ENCODE data around the gene TSSC4. TPM values are rescaled to one million over a fixed set of nuclear protein-coding genes. Genes with fewer than 3 reads are reported as not detected.

The TSSC4 gene
- total RNA-seq, 2 donors from 2014 or later: 35.6 to 59.0 TPM

DNA sequence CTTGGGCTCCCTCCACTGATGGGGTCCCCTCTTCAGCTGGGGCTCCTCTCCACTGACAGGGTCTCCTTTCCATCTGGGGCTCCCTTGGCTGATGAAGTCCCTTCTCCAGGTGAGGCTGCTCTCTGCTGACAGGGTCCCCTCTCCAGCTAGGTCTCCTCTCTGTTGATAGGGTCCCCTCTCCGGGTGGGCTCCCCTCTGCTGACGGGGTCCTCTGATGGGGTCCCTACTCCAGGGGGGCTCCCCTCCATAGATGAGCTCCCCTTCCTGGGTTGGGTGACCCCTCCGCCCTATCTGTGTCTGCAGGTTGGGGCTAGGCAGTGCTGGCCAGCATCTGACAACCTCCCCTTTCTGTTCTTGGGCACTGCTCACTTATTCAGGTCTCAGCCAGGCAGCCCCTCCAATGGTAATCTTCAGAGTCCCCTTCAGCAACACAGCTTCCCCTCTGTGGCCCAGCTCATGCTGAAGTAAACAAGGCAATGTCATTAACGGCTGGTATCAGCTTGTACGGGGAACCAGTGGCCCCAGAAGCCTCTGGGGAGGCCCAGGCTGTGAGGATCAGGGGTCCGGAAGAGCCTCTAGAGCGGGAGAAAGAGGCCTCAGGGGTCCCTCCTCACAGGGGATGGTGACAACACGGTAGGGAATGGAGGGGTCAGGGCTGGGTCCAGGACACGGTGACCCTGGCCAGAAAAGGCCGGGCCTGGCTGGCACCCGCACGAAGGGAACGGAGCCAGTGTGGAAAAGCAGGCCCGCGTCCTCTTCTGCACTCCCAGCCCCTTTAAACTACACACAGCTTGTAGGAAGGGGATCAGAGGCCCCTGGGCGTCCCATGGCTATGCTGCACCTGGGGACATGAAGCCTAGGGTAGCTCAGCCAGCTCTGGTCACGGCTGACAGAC lies 33.0 kb upstream of the TSSC4 start:
- no peak overlapping the region for H3K27ac ChIP-seq
- TF ChIP-seq, protein P1, sequence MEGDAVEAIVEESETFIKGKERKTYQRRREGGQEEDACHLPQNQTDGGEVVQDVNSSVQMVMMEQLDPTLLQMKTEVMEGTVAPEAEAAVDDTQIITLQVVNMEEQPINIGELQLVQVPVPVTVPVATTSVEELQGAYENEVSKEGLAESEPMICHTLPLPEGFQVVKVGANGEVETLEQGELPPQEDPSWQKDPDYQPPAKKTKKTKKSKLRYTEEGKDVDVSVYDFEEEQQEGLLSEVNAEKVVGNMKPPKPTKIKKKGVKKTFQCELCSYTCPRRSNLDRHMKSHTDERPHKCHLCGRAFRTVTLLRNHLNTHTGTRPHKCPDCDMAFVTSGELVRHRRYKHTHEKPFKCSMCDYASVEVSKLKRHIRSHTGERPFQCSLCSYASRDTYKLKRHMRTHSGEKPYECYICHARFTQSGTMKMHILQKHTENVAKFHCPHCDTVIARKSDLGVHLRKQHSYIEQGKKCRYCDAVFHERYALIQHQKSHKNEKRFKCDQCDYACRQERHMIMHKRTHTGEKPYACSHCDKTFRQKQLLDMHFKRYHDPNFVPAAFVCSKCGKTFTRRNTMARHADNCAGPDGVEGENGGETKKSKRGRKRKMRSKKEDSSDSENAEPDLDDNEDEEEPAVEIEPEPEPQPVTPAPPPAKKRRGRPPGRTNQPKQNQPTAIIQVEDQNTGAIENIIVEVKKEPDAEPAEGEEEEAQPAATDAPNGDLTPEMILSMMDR (IDR thresholded peaks at IDR 0.05): no peak
- H3K9me3 ChIP-seq: no peaks in the 10 kb centered on the region
- DNase-seq: no peak
- no peaks in the 10 kb centered on the region for H3K27me3 ChIP-seq
- H3K36me3 ChIP-seq: no peaks in the 10 kb centered on the region
- no peak overlapping the region for H3K9ac ChIP-seq (ENCODE audit: low read depth in 2 of 2, low read length in 2 of 2)
- intact Hi-C loops (cut with DNase I): no loop called here
- H3K4me3 ChIP-seq: no peak overlapping the region
- no peaks in the 10 kb centered on the region for H3K4me1 ChIP-seq

DNA sequence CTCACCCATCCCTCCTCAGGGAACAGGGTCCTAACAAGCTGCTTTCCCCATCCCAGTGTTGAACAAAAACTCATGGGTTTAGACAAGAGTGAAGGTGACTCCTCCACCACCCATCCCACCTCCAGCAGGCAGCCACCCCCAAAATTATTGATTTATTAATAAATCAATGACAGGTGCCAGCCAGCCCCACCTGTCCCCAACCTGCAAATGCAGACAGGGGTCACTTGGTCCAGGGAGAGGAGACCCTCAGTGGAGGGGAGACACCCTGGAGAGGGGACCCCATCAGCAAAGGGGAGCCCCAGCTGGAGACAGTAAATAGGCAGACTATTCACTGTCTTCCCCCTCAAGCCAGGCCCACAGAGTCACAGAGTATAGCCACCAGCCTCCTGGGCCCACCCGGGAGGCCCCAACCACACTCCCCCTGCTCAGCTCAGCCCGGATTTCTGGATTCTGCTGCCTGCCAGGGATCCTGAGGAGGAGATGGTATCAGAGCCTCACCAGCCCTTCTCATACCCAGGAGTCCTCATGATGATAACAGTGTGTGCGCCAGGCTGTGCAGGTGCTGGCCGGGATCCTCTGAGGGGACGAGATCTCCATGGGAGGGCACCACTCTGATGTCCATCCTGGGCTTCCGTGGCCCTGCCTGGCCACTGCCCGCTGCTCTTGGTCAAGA lies 32.2 kb upstream of the TSSC4 start:
- no peak overlapping the region for H3K27ac ChIP-seq
- no peak for DNase-seq
- H3K27me3 ChIP-seq: no peaks in the 10 kb centered on the region
- no peaks in the 10 kb centered on the region for H3K36me3 ChIP-seq
- no peaks in the 10 kb centered on the region for H3K9me3 ChIP-seq
- H3K4me3 ChIP-seq: no peak overlapping the region
- no peaks in the 10 kb centered on the region for H3K4me1 ChIP-seq
- intact Hi-C loops (cut with DNase I): no loop called here
- H3K9ac ChIP-seq (ENCODE audit: low read depth in 2 of 2, low read length in 2 of 2): no peak overlapping the region
- TF ChIP-seq, protein P1 (IDR thresholded peaks at IDR 0.05): no peak

DNA sequence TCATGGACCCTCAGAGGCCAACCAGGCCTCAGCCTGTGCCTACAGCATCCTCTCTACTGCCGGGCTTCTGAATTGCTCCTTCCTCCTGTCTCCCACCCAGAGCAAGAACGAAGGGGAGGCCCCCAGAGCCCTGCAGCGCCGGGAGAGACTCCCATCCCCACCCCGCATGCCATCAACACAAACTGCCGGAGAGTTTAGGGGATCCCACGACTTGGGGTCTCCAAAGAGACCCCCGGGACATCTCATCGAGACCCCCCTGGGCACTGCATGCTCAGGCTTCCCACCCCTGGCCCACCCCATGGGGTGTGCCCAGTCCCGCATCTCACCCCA lies 31.7 kb upstream of the TSSC4 start:
- H3K36me3 ChIP-seq: no peaks in the 10 kb centered on the region
- no peak for DNase-seq
- intact Hi-C loops (cut with DNase I): no loop called here
- H3K27ac ChIP-seq: no peak overlapping the region
- H3K4me3 ChIP-seq: no peak overlapping the region
- no peaks in the 10 kb centered on the region for H3K4me1 ChIP-seq
- TF ChIP-seq, protein P1 (IDR thresholded peaks at IDR 0.05): no peak
- H3K27me3 ChIP-seq: no peaks in the 10 kb centered on the region
- H3K9me3 ChIP-seq: no peaks in the 10 kb centered on the region
- H3K9ac ChIP-seq (ENCODE audit: low read depth in 2 of 2, low read length in 2 of 2): no peak overlapping the region

DNA sequence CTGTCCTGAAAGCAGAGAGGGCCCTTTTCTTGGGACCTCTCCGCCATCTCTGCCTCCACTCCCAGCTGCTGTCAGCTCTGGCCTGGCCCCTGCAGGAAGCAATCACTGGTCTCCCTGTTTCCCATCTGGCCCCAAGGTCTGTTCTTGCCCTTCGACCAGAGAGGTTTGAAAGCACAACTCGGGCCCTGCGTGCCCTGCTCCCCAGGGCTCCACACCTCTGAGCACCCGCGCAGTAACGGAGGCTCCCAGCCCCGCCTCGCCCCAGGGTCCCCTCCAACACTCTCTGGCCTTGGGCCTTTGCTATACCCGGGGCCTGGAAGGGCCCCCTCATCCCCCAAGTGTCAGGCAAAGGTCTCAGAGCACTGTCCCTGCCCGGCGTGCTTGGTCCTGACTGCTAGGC lies 31.2 kb upstream of the TSSC4 start:
- Histone ChIP-seq H3K27me3 (no peaks in the 10 kb centered on the region), H3K9me3 (no peaks in the 10 kb centered on the region), H3K27ac (no peak overlapping the region), H3K36me3 (no peaks in the 10 kb centered on the region), H3K4me3 (no peak overlapping the region), H3K9ac (ENCODE audit: low read depth in 2 of 2, low read length in 2 of 2) (no peak overlapping the region), H3K4me1 (no peaks in the 10 kb centered on the region)
- intact Hi-C loops (cut with DNase I): no loop called here
- DNase-seq: no peak
- TF ChIP-seq, protein P1 (IDR thresholded peaks at IDR 0.05): no peak

DNA sequence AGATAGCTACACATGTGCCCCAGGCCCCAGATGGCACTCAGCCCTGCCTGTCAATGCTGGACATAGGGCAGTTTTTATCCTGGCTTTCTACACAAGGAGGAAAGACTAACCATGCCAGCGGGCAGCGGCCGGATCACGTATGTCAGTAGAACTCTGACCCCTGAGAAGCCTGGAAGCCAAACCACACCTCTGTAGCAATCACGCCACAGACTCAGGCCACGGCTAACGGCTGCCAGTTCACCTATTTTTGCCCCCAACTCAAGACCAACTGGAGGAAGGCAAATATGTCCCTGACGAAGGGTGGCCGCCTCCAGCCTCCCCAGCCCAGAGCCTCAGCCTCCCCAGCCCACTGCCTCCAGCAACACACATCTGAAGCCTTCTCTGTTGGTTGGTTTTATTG lies 30.7 kb upstream of the TSSC4 start:
- no peaks in the 10 kb centered on the region for H3K27me3 ChIP-seq
- H3K4me3 ChIP-seq: no peak overlapping the region
- TF ChIP-seq, protein P1 (IDR thresholded peaks at IDR 0.05): no peak
- DNase-seq: no peak
- intact Hi-C loops (cut with DNase I): no loop called here
- H3K36me3 ChIP-seq: no peaks in the 10 kb centered on the region
- H3K9me3 ChIP-seq: no peaks in the 10 kb centered on the region
- H3K27ac ChIP-seq: no peak overlapping the region
- H3K4me1 ChIP-seq: no peaks in the 10 kb centered on the region
- H3K9ac ChIP-seq (ENCODE audit: low read depth in 2 of 2, low read length in 2 of 2): no peak overlapping the region
